AG04450 (cell line): ENCODE data around the gene ULK2. TPM values are rescaled to one million over a fixed set of nuclear protein-coding genes. Genes with fewer than 3 reads are reported as not detected.

Source experiments
- CTCF ChIA-PET: fragments of 300-600, 350-600 bp; formaldehyde crosslinking; extraction: SDS; loops from one replicate; lab custom pipeline; 2022; ENCODE audit warnings: antibody characterized with exemption, inconsistent platforms; lab: Charles Lee
- POLR2A ChIA-PET: fragments of 350-600 bp; formaldehyde crosslinking; extraction: SDS; loops from one replicate; lab custom pipeline; 2021; ENCODE audit warnings: antibody characterized with exemption, inconsistent platforms; lab: Yijun Ruan, JAX
- DNase-seq: peaks from one replicate; pipeline ENCODE4 v3.0.0-alpha.2; 2011; ENCODE audit warnings: low read depth, low spot score
- H3K27ac ChIP-seq: one replicate; pipeline ENCODE4 v1.5.1; 2012; ENCODE audit warnings: low read depth, low read length, control low read depth
- H3K27me3 ChIP-seq: one replicate; pipeline ENCODE4 v1.6.0; 2012; ENCODE audit warnings: low read length; ENCODE audit not compliant: control insufficient read depth, insufficient read depth
- H3K4me3 ChIP-seq: 2 replicates; pipeline ENCODE4 v1.5.1; 2011; ENCODE audit warnings: mild to moderate bottlenecking, low read depth, low read length, control low read depth
- H3K9me3 ChIP-seq: 2 replicates; pipeline ENCODE4 v1.5.1; 2012; ENCODE audit warnings: low read length; ENCODE audit not compliant: control insufficient read depth, insufficient read depth
- polyA plus RNA-seq: library from polyadenylated mRNA; depleted of rRNA; stranded (reverse); fragments of >200 nt; gene quantifications from 2 replicates; pipeline ENCODE4 v1.2.3, GENCODE V29; 2011
- TF ChIP-seq, protein P1 (sequence below): IDR thresholded peaks from 2 replicates; pipeline ENCODE4 v1.5.1; 2011; ENCODE audit warnings: low read depth, low read length, control low read depth, inconsistent platforms

Gene ULK2
- polyA plus RNA-seq, 1 experiment = 33.9 TPM

DNA sequence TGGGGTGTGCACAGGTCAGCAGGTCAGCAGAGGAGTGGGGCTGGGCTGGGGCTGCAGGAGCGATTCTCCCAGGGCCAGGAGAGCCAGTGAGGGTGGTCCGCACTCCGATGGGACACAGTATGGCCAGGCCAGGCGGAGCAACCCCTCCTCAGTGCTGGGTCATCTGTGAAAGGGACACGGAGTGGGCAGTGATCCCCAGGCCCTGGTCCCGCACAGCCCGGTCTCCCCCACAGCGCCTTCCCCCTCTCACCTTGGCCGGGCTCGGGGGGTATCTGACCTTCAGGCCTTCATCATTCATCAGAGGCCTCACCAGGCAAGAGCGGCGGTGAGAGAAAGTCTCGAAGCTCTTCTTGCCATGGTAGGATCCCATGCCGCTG is 129.7 kb downstream of the ULK2 start:
- peaks cover 29% of the 10 kb centered on the region for H3K27me3 ChIP-seq
- no peak for DNase-seq
- TF ChIP-seq, protein P1, sequence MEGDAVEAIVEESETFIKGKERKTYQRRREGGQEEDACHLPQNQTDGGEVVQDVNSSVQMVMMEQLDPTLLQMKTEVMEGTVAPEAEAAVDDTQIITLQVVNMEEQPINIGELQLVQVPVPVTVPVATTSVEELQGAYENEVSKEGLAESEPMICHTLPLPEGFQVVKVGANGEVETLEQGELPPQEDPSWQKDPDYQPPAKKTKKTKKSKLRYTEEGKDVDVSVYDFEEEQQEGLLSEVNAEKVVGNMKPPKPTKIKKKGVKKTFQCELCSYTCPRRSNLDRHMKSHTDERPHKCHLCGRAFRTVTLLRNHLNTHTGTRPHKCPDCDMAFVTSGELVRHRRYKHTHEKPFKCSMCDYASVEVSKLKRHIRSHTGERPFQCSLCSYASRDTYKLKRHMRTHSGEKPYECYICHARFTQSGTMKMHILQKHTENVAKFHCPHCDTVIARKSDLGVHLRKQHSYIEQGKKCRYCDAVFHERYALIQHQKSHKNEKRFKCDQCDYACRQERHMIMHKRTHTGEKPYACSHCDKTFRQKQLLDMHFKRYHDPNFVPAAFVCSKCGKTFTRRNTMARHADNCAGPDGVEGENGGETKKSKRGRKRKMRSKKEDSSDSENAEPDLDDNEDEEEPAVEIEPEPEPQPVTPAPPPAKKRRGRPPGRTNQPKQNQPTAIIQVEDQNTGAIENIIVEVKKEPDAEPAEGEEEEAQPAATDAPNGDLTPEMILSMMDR = no peak
- H3K9me3 ChIP-seq = no peaks in the 10 kb centered on the region
- ChIA-PET POLR2A (no interaction called here), CTCF (no interaction called here)
- no peak overlapping the region for H3K27ac ChIP-seq
- no peak overlapping the region for H3K4me3 ChIP-seq

DNA sequence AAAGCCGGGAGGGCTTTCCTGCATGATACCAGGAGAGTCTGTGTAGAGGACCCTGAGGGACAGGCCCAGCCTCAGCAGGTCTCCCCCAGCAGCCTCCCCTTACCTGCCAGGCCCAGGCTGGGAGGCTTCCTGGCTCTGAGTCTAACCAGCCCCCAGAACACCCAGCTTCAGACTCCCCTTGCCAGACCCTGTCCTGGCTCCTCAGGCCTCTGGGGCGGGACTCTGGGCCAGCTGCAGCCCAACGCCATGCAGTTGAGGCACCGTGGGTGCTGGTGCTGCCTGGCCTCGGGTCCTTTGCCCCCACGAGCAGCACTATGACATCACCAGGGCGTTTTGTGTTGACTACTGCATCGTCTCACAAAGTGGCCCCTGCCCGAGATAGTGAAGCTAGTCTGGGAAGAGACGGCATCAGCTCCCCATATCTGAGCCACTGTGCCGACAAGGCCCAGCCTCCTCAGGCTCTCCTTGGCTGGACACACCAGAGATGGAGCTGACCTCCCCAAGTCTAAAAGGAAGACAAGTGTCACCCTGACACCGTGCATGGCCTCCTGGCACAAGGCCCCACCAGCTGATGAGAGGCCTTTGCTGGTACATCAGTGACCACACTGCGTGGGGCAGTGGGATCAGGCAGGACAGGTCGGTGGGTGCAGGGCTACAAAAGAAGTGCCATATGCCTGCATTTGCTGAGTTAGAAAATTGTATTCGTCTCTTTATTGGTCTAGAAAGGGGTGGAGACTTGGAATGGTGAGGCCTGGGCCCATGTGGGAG is 130.2 kb downstream of the ULK2 start:
- H3K9me3 ChIP-seq = no peaks in the 10 kb centered on the region
- DNase-seq = no peak
- CTCF ChIA-PET = no interaction called here
- no peak overlapping the region for H3K4me3 ChIP-seq
- peaks cover 29% of the 10 kb centered on the region for H3K27me3 ChIP-seq
- POLR2A ChIA-PET = interaction anchor here (0.6 kb wide), 1 partner anchor 210 kb away, joined by 3 read pairs; no protein-coding TSS in a partner anchor
- H3K27ac ChIP-seq = no peak overlapping the region
- TF ChIP-seq, protein P1 = no peak

GRCh38 chr17:19736071-19736470 is 131.7 kb downstream of the ULK2 start:
- no peak overlapping the region for H3K27ac ChIP-seq
- TF ChIP-seq, protein P1 = no peak
- peaks cover 33% of the 10 kb centered on the region for H3K27me3 ChIP-seq
- ChIA-PET CTCF (interaction anchor here (2.0 kb wide), 1 partner anchor 8 kb away, joined by 8 read pairs; no protein-coding TSS in a partner anchor), POLR2A (no interaction called here)
- no peak for DNase-seq
- H3K4me3 ChIP-seq = no peak overlapping the region
- no peaks in the 10 kb centered on the region for H3K9me3 ChIP-seq

- Histone ChIP-seq H3K27ac (no peak overlapping the region), H3K9me3 (no peaks in the 10 kb centered on the region), H3K4me3 (no peak overlapping the region), H3K27me3 (peaks cover 28% of the 10 kb centered on the region)
- ChIA-PET CTCF (interaction anchor here (2.0 kb wide), 1 partner anchor 10 kb away, joined by 8 read pairs; no protein-coding TSS in a partner anchor), POLR2A (no interaction called here)
- no peak for DNase-seq
- TF ChIP-seq, protein P1 = no peak
Observed at GRCh38 chr17:19733953-19734526, 133.7 kb downstream of the ULK2 start.

GRCh38 chr17:19731626-19732025 is 136.1 kb downstream of the ULK2 start:
- no peak for DNase-seq
- CTCF ChIA-PET = interaction anchor here (0.6 kb wide), 1 partner anchor 35 kb away, joined by 3 read pairs; no protein-coding TSS in a partner anchor

More at GRCh38 chr17:19731626-19732025, 136.1 kb downstream of the ULK2 start:
- Histone ChIP-seq H3K27ac (no peak overlapping the region), H3K4me3 (no peak overlapping the region), H3K9me3 (no peaks in the 10 kb centered on the region), H3K27me3 (peaks cover 27% of the 10 kb centered on the region)
- POLR2A ChIA-PET = no interaction called here
- TF ChIP-seq, protein P1 = no peak
